Mesothelial cell of epicardium (in vitro differentiated cells): Measurements from ENCODE around the gene SLN. TPM values are rescaled to one million over a fixed set of nuclear protein-coding genes. Genes with fewer than 3 reads are reported as not detected.

Experiments
- DNase-seq, 2 experiments: peaks; one replicate each; pipeline ENCODE4 v3.0.0; 2021; ENCODE audit warnings: low spot score in 2 of 2; ENCODE audit not compliant: unreplicated experiment in 2 of 2
- H3K27ac Mint-ChIP-seq: 2 replicates; pipeline ENCODE4 v1.8.0; 2021; ENCODE audit warnings: mixed read lengths
- H3K27me3 Mint-ChIP-seq: 2 replicates; pipeline ENCODE4 v1.8.0; 2021; ENCODE audit warnings: low read depth, mixed read lengths
- H3K36me3 Mint-ChIP-seq: 2 replicates; pipeline ENCODE4 v1.8.0; 2021; ENCODE audit warnings: mixed read lengths
- H3K4me1 Mint-ChIP-seq: 2 replicates; pipeline ENCODE4 v1.8.0; 2021; ENCODE audit warnings: mixed read lengths
- H3K4me3 Mint-ChIP-seq: 2 replicates; pipeline ENCODE4 v1.8.0; 2021; ENCODE audit warnings: mild to moderate bottlenecking, moderate library complexity, mixed read lengths
- H3K9me3 Mint-ChIP-seq: 2 replicates; pipeline ENCODE4 v1.8.0; 2021; ENCODE audit warnings: mixed read lengths
- total RNA-seq: library from RNA; stranded (reverse); gene quantifications from 3 replicates; pipeline ENCODE4 v1.2.1, GENCODE V29; 2021
- TF ChIP-seq, protein P1 (sequence below): fragments of 200-600 bp; sonication (generic); IDR thresholded peaks from one replicate; pipeline ENCODE4 v1.5.0; 2021; ENCODE audit warnings: antibody characterized with exemption; ENCODE audit not compliant: unreplicated experiment

Gene SLN
- total RNA-seq, 1 donor from 2014 or later = not detected

DNA sequence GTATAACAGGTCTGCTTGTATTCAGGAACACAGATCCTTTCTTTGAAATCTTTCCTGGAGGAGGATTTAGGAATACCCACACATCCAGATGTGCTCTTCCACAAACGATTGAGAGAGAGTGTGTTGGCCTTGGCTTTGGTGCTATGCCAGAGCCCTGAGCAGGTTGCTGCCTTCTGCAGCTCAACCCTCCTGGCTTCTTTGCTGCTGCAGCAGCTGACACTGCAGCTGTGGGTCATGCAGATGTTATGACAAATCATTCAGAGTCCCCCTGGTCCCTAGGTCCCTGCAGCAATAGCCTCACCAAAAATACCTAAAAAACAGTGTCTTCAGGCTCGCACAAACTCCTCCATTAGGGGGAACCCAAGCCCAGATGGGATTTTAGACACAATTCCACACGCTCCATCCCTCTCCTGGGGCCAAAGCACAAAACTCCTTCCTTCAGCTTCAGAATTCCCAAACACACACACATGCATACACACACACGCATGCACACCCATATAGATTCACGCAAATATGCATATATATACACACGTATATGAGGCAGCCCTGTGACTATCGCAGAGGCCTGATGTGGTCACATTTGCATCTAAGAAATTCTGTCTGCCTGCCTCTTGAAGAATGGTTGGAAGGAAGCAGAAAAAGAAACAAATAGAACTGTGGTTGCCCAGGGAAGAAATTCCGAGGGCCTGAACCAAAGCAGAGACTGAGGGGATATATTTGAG, 35.4 kb downstream of the SLN start:
- H3K27me3 Mint-ChIP-seq = peaks cover 9% of the 10 kb centered on the region
- no peak overlapping the region for H3K4me3 Mint-ChIP-seq
- TF ChIP-seq, protein P1, sequence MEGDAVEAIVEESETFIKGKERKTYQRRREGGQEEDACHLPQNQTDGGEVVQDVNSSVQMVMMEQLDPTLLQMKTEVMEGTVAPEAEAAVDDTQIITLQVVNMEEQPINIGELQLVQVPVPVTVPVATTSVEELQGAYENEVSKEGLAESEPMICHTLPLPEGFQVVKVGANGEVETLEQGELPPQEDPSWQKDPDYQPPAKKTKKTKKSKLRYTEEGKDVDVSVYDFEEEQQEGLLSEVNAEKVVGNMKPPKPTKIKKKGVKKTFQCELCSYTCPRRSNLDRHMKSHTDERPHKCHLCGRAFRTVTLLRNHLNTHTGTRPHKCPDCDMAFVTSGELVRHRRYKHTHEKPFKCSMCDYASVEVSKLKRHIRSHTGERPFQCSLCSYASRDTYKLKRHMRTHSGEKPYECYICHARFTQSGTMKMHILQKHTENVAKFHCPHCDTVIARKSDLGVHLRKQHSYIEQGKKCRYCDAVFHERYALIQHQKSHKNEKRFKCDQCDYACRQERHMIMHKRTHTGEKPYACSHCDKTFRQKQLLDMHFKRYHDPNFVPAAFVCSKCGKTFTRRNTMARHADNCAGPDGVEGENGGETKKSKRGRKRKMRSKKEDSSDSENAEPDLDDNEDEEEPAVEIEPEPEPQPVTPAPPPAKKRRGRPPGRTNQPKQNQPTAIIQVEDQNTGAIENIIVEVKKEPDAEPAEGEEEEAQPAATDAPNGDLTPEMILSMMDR = no peak
- DNase-seq = no peak
- peaks cover 3% of the 10 kb centered on the region for H3K9me3 Mint-ChIP-seq
- peaks cover 4% of the 10 kb centered on the region for H3K4me1 Mint-ChIP-seq
- H3K36me3 Mint-ChIP-seq = no peaks in the 10 kb centered on the region
- no peak overlapping the region for H3K27ac Mint-ChIP-seq

DNA sequence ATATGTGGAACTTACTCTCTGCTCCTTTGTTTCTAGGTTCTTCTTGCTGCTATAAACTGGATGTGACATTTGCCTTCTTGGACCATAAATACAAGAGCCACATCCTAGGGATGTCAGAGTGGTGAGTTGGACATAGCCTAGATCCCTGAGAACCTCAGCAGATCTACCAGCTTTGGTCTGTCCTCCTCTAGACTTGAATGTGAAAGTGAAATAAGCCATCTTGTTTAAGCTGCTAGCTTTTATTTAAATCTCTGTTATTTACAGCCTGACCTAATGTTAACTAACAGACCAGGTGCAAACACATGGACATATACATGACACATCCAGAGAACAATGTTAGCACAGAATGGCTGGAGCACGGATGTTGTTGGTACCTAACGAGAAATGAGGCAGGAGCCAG, 36.0 kb downstream of the SLN start:
- Mint-ChIP-seq H3K27ac (no peak overlapping the region), H3K36me3 (no peaks in the 10 kb centered on the region), H3K4me1 (peaks cover 4% of the 10 kb centered on the region), H3K9me3 (peaks cover 3% of the 10 kb centered on the region), H3K27me3 (peaks cover 9% of the 10 kb centered on the region), H3K4me3 (no peak overlapping the region)
- TF ChIP-seq, protein P1 = no peak
- DNase-seq = no peak

DNA sequence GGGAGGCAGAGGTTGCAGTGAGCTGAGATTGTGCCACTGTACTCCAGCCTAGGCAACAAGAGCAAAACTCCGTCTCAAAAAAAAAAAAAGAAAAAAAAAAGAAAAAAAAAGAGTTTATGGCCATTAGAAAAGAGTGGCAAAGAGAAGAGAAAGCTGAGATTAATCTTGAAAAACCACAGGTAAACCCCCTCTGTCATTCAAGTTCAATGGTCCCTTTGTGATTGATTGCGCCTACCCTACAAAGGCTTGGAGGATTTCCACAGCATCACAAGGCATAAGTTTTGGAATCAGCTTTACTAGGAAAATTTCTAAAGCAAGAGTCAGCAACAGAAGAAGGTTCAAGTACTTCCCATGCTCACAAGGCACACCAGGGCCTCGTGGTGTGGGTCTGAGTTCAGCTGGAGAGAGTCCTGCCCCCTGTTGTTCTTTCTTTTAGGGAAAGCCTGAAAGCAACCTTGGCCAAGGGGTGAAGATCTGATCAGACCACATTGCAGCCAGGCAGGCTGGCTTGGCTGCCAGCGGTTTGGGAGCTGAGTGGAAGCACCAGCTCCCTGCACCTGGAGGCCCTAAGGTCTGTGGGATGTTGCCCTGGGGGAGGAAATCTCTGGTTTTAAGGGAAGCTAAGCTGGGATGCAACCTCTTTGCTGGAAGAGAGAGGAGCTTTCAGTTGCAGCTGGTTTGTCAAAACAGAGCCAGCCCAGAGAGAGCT, 41.8 kb downstream of the SLN start:
- no peak overlapping the region for H3K27ac Mint-ChIP-seq
- H3K4me1 Mint-ChIP-seq = peaks cover 8% of the 10 kb centered on the region
- peaks cover 3% of the 10 kb centered on the region for H3K27me3 Mint-ChIP-seq
- H3K9me3 Mint-ChIP-seq = no peaks in the 10 kb centered on the region
- DNase-seq = no peak
- no peaks in the 10 kb centered on the region for H3K36me3 Mint-ChIP-seq
- TF ChIP-seq, protein P1 = no peak
- no peak overlapping the region for H3K4me3 Mint-ChIP-seq

DNA sequence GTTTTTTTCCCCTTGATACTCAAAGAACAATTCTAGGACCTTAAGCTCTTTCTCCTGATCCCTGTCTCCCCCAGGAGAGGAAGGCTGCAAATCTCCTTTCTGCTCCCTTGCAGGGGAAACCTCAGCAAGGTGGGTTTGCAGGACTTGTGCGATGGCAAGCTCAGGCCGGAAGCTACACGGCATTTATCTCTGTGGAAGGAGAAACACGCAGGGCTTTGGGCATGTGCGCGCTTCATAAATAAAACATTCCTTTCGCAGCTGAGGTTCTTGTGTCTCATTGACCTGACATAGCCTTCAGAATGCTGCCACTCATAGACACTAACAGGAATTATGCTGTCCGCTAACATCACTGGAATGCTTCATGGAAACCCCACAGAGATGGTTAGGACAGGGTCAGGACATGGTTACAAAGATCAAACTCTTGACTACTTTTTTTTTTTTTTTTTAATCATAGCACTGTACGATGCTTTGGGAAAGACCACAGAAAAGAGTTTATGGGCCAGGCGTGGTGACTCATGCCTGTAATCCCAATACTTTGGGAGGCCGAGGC, 42.6 kb downstream of the SLN start:
- TF ChIP-seq, protein P1 = no peak
- Mint-ChIP-seq H3K27ac (no peak overlapping the region), H3K4me3 (no peak overlapping the region), H3K36me3 (no peaks in the 10 kb centered on the region), H3K4me1 (peaks cover 8% of the 10 kb centered on the region), H3K27me3 (peaks cover 5% of the 10 kb centered on the region), H3K9me3 (no peaks in the 10 kb centered on the region)
- DNase-seq = no peak

- H3K4me3 Mint-ChIP-seq = no peak overlapping the region
- TF ChIP-seq, protein P1 = no peak
- H3K27me3 Mint-ChIP-seq = peaks cover 5% of the 10 kb centered on the region
- no peaks in the 10 kb centered on the region for H3K9me3 Mint-ChIP-seq
- no peaks in the 10 kb centered on the region for H3K36me3 Mint-ChIP-seq
- no peak overlapping the region for H3K27ac Mint-ChIP-seq
- peaks cover 8% of the 10 kb centered on the region for H3K4me1 Mint-ChIP-seq
- no peak for DNase-seq
Observed at GRCh38 chr11:107666911-107667613, 44.8 kb downstream of the SLN start.
